22Rv1 (cell line): ENCODE data around the gene OR2Y1.

ENCODE experiments used
- H3K27ac ChIP-seq: fragments of 450-650 bp; 2 replicates; pipeline ENCODE4 v1.5.1; 2017
- CTCF ChIP-seq: fragments of 450-650 bp; IDR thresholded peaks from 2 replicates; pipeline ENCODE4 v1.5.1; 2017; ENCODE audit warnings: mild to moderate bottlenecking
- ZFX ChIP-seq: fragments of 450-650 bp; IDR thresholded peaks from 2 replicates; pipeline ENCODE4 v1.6.1; 2017; ENCODE audit warnings: antibody characterized with exemption, borderline replicate concordance

The OR2Y1 gene

GRCh38 chr5:180736536-180736935, 3.3 kb downstream of the OR2Y1 start:
- TF ChIP-seq CTCF (no peak), ZFX (no peak)

GRCh38 chr5:180724944-180725343, 14.9 kb downstream of the OR2Y1 start:
- no peak for TF ChIP-seq ZFX
- no peak for TF ChIP-seq CTCF
- H3K27ac ChIP-seq, result no peak overlapping the region

More at GRCh38 chr5:180736536-180736935, 3.3 kb downstream of the OR2Y1 start:
- H3K27ac ChIP-seq, result no peak overlapping the region

GRCh38 chr5:180723936-180724335, 15.9 kb downstream of the OR2Y1 start:
- H3K27ac ChIP-seq, result no peak overlapping the region
- TF ChIP-seq ZFX, result no peak
- TF ChIP-seq CTCF, result no peak

GRCh38 chr5:180720486-180720885, 19.4 kb downstream of the OR2Y1 start:
- H3K27ac ChIP-seq, result no peak overlapping the region
- no peak for TF ChIP-seq CTCF
- TF ChIP-seq ZFX, result no peak

GRCh38 chr5:180719781-180720180, 20.1 kb downstream of the OR2Y1 start:
- H3K27ac ChIP-seq, result no peak overlapping the region
- TF ChIP-seq CTCF (no peak), ZFX (no peak)

- H3K27ac ChIP-seq, result no peak overlapping the region
- peak; percentile 85 for TF ChIP-seq CTCF
- TF ChIP-seq ZFX, result no peak
Measured at GRCh38 chr5:180718810-180719453, 20.9 kb downstream of the OR2Y1 start.

- H3K27ac ChIP-seq, result no peak overlapping the region
- TF ChIP-seq CTCF (no peak), ZFX (no peak)
Measured at GRCh38 chr5:180717989-180718388, 21.9 kb downstream of the OR2Y1 start.
